HepG2 (cell line): ENCODE measurements around the gene ATXN7L3B. TPM values are rescaled to one million over a fixed set of nuclear protein-coding genes. Genes with fewer than 3 reads are reported as not detected.

Experiments used
- ATAC-seq: fragments of 200-7000 bp; cut with Tn5 transposase; 3 replicates; pipeline ENCODE4 v1.9.1; 2020; ENCODE audit warnings: mild to moderate bottlenecking, moderate library complexity
- BruUV-seq: library from RNA; stranded (reverse); fragments of 400-500 nt; replicated peaks from 2 replicates; lab custom pipeline; 2021; lab: Mats Ljungman, UMichigan
- CTCF ChIA-PET: fragments of 300-600 bp; formaldehyde crosslinking; extraction: SDS; loops from one replicate; lab custom pipeline; 2021; ENCODE audit warnings: low total read pairs, inconsistent platforms, low intra/inter-chr PET ratio; lab: Yijun Ruan, JAX
- POLR2A ChIA-PET: fragments of 350-600 bp; sonication (Branson Sonifier 250); formaldehyde crosslinking; loops from one replicate; lab custom pipeline; 2020; ENCODE audit warnings: antibody characterized with exemption, inconsistent platforms; lab: Yijun Ruan, JAX
- DNase-seq: peaks from one replicate; pipeline ENCODE4 v3.0.0-alpha.2; 2015; ENCODE audit warnings: low spot score
- FAIRE-seq: peaks from 3 replicates; lab custom pipeline; 2011; peaks lifted over from hg19 to GRCh38; lab: Jason Lieb, UNC
- H2AFZ ChIP-seq: one replicate; pipeline ENCODE4 v1.6.1; 2011; ENCODE audit warnings: low read length, inconsistent platforms
- H3K27ac ChIP-seq: fragments of 300-600 bp; 3 replicates; pipeline ENCODE4 v1.8.0; 2011; ENCODE audit warnings: mixed run types, mild to moderate bottlenecking, mixed read lengths, low read length, inconsistent platforms; ENCODE audit not compliant: insufficient read depth; ENCODE audit errors: extremely low read length
- H3K27me3 ChIP-seq, 2 experiments: fragments of 200-600 bp in 1 of 2; 2 replicates in 1 of 2; 3 replicates in 1 of 2; pipeline versions ENCODE4 v1.6.0 to v1.8.0; 2011; ENCODE audit warnings: low read length in 2 of 2, mild to moderate bottlenecking in 2 of 2, moderate library complexity in 2 of 2, inconsistent platforms in 1 of 2; ENCODE audit not compliant: insufficient read depth in 2 of 2, control insufficient read depth in 1 of 2
- H3K36me3 ChIP-seq, 2 experiments: fragments of 200-600 bp in 1 of 2; replicated peaks in 1 of 2; 2 replicates in 1 of 2; 3 replicates in 1 of 2; pipeline versions ENCODE4 v1.5.1 to v1.8.0; 2011; ENCODE audit warnings: low read length in 2 of 2, inconsistent platforms in 1 of 2; ENCODE audit not compliant: insufficient read depth in 2 of 2, control insufficient read depth in 1 of 2
- H3K4me1 ChIP-seq: 2 replicates; pipeline ENCODE4 v1.5.1; 2012; ENCODE audit warnings: low read length, inconsistent platforms; ENCODE audit not compliant: insufficient read depth
- H3K4me2 ChIP-seq: 2 replicates; pipeline ENCODE4 v1.6.0; 2011; ENCODE audit warnings: low read depth, low read length, inconsistent platforms
- H3K4me3 ChIP-seq, 3 experiments: fragments of 200-600 bp in 1 of 3; sonication (generic), shearing (Covaris generic) in 1 of 3; replicated peaks in 1 of 3; 2 replicates each; pipeline ENCODE4 v1.5.1; 2011 to 2016; ENCODE audit warnings: low read length in 3 of 3, inconsistent platforms in 2 of 3, low read depth in 2 of 3, mild to moderate bottlenecking in 2 of 3, control low read depth in 1 of 3, mixed read lengths in 1 of 3; ENCODE audit not compliant: insufficient read depth in 1 of 3
- H3K79me2 ChIP-seq: one replicate; pipeline ENCODE4 v1.6.1; 2011; ENCODE audit warnings: low read length, inconsistent platforms; ENCODE audit not compliant: insufficient read depth
- H3K9ac ChIP-seq: 2 replicates; pipeline ENCODE4 v1.6.0; 2011; ENCODE audit warnings: mild to moderate bottlenecking, low read depth, low read length, inconsistent platforms; ENCODE audit not compliant: insufficient read depth
- H3K9me3 ChIP-seq: 2 replicates; pipeline ENCODE4 v1.5.1; 2012; ENCODE audit warnings: mild to moderate bottlenecking, low read length
- H4K20me1 ChIP-seq: 2 replicates; pipeline ENCODE4 v1.6.0; 2011; ENCODE audit warnings: inconsistent platforms, mild to moderate bottlenecking, low read length, moderate library complexity; ENCODE audit not compliant: insufficient read depth
- CHD2 ChIP-seq: IDR thresholded peaks from 2 replicates; pipeline ENCODE4 v1.6.1; 2011; ENCODE audit warnings: low read depth, low read length, improper control_type of control experiment
- GABPA ChIP-seq, 2 experiments: IDR thresholded peaks; 2 replicates each; pipeline ENCODE4 v1.6.1; 2011 to 2016; ENCODE audit warnings: low read depth in 2 of 2, low read length in 1 of 2, missing biosample characterization in 1 of 2, missing genetic modification characterization in 1 of 2
- HBP1 ChIP-seq: IDR thresholded peaks from 2 replicates; pipeline ENCODE4 v1.6.1; 2016; ENCODE audit warnings: low read depth, control low read depth
- KDM3A ChIP-seq: IDR thresholded peaks from 2 replicates; pipeline ENCODE4 v1.6.1; 2018; ENCODE audit warnings: low read depth, missing compliant biosample characterization
- KDM5A ChIP-seq: fragments of 200-600 bp; sonication (generic); IDR thresholded peaks from 2 replicates; pipeline ENCODE4 v1.7.0; 2018; ENCODE audit warnings: antibody characterized with exemption, mild to moderate bottlenecking, low read length, borderline replicate concordance
- KLF12 ChIP-seq: sonication (generic); formaldehyde crosslinking; IDR thresholded peaks from 2 replicates; pipeline ENCODE4 v1.4.0; 2020; ENCODE audit warnings: missing genetic modification reagents, borderline replicate concordance
- MYC ChIP-seq: sonication (generic); formaldehyde crosslinking; IDR thresholded peaks from 2 replicates; pipeline ENCODE4 v1.9.0; 2021; ENCODE audit warnings: missing genetic modification reagents, borderline replicate concordance
- PAWR ChIP-seq: sonication (generic); formaldehyde crosslinking; IDR thresholded peaks from 2 replicates; pipeline ENCODE4 v1.4.0; 2020; ENCODE audit warnings: missing genetic modification reagents, mild to moderate bottlenecking, borderline replicate concordance
- POLR2AphosphoS5 ChIP-seq: IDR thresholded peaks from 2 replicates; pipeline ENCODE4 v1.6.1; 2012; ENCODE audit warnings: low read depth, low read length
- SNAI1 ChIP-seq: sonication (generic); formaldehyde crosslinking; IDR thresholded peaks from 2 replicates; pipeline ENCODE4 v1.5.0; 2020; ENCODE audit warnings: mild to moderate bottlenecking, missing genetic modification reagents, borderline replicate concordance
- TARDBP ChIP-seq: sonication (generic); formaldehyde crosslinking; IDR thresholded peaks from 2 replicates; pipeline ENCODE4 v1.8.0; 2022; ENCODE audit warnings: mild to moderate bottlenecking, missing genetic modification reagents
- ZBTB14 ChIP-seq: sonication (generic); formaldehyde crosslinking; IDR thresholded peaks from 2 replicates; pipeline ENCODE4 v1.4.0; 2020; ENCODE audit warnings: missing genetic modification reagents
- ZNF225 ChIP-seq: sonication (generic); formaldehyde crosslinking; IDR thresholded peaks from 2 replicates; pipeline ENCODE4 v1.4.0; 2020; ENCODE audit warnings: mild to moderate bottlenecking, missing genetic modification reagents
- ZNF430 ChIP-seq: sonication (generic); formaldehyde crosslinking; IDR thresholded peaks from 2 replicates; pipeline ENCODE4 v1.9.0; 2021; ENCODE audit warnings: mild to moderate bottlenecking, missing genetic modification reagents
- ZNF589 ChIP-seq: sonication (generic); formaldehyde crosslinking; conservative IDR thresholded peaks from 2 replicates; pipeline ENCODE4 v1.8.0; 2022; ENCODE audit warnings: mild to moderate bottlenecking, moderate library complexity, missing genetic modification reagents
- ZNF674 ChIP-seq: sonication (generic); formaldehyde crosslinking; IDR thresholded peaks from 2 replicates; pipeline ENCODE4 v1.5.0; 2020; ENCODE audit warnings: low read depth, mild to moderate bottlenecking, missing genetic modification reagents
- WGBS: methylation state at CpG from one replicate; pipeline ENCODE4 v1.1.6; 2017; ENCODE audit warnings: low lambda C conversion rate; 5-methylcytosine and 5-hydroxymethylcytosine counted together
- in situ Hi-C: cut with HindIII; loops from 2 replicates; pipeline ENCODE4 v1.10.0; 2017; ENCODE audit warnings: low pct_unique_long_range_greater_than_20kb; ENCODE audit not compliant: extremely low pct_ligation_motif_present
- intact Hi-C: fragments of 100-400 bp; cut with micrococcal nuclease; formaldehyde crosslinking; loops from one replicate; pipeline ENCODE4 v1.10.0; 2022; ENCODE audit not compliant: unreplicated experiment
- polyA plus RNA-seq, 8 experiments: library from polyadenylated mRNA; depleted of rRNA in 3 of 8; stranded (reverse) in 7 of 8; unstranded in 1 of 8; fragments of >200 nt; fragmentation: Illumina TruSeq in 4 of 8; extraction: Trizol in 4 of 8; gene quantifications; 2 replicates each; pipeline versions ENCODE4 v1.2.1 to v1.2.3, GENCODE V29; 2011 to 2016; ENCODE audit warnings: low read depth in 4 of 8, missing spikeins in 1 of 8, mixed read lengths in 1 of 8; ENCODE audit not compliant: insufficient read depth in 1 of 8
- total RNA-seq, 5 experiments: library from RNA; depleted of rRNA; stranded (reverse); fragments of >200 nt; fragmentation: Illumina TruSeq; extraction: Trizol; gene quantifications; 2 replicates each; pipeline ENCODE4 v1.2.3, GENCODE V29; 2016; ENCODE audit warnings: low read depth in 1 of 5
- TF ChIP-seq, protein P1 (sequence below): sonication (generic); formaldehyde crosslinking; IDR thresholded peaks from 2 replicates; pipeline ENCODE4 v1.5.0; 2020; ENCODE audit warnings: missing genetic modification reagents, mild to moderate bottlenecking, borderline replicate concordance

The ATXN7L3B gene
- total and polyA plus RNA-seq, 2 of the 13 experiments (the other 11 are each of a cell fraction or from before 2014, with no cell fraction given): 20.1 to 23.8 TPM

- ChIA-PET POLR2A (no interaction called here), CTCF (no interaction called here)
- Histone ChIP-seq H3K4me2 (no peak overlapping the region), H3K4me3 (no peak overlapping the region), H2AFZ (no peak overlapping the region), H3K9ac (no peak overlapping the region), H3K4me1 (no peaks in the 10 kb centered on the region), H4K20me1 (no peaks in the 10 kb centered on the region), H3K9me3 (no peaks in the 10 kb centered on the region), H3K27ac (no peak overlapping the region), H3K36me3 (no peaks in the 10 kb centered on the region), H3K27me3 (no peaks in the 10 kb centered on the region; a peak in 1 of 5 replicates), H3K79me2 (no peaks in the 10 kb centered on the region)
- FAIRE-seq (no peak), DNase-seq (no peak), ATAC-seq (no peak)
- in situ Hi-C loops (no loop called here), intact Hi-C loops (no loop called here)
- TF ChIP-seq KDM5A (no peak), HBP1 (CRISPR knock-in tag) (no peak), SNAI1 (CRISPR knock-in tag) (no peak), ZNF674 (CRISPR knock-in tag) (no peak), KDM3A (no peak)
- WGBS: 0% methylated on average over 1 of the region's 1 CpG
- no TSS peak for BruUV-seq
These were observed 46.3 kb upstream of the ATXN7L3B start for GRCh38 chr12:74491374-74491773.

GRCh38 chr12:74499192-74499591 lies 38.4 kb upstream of the ATXN7L3B start:
- DNase-seq (no peak), FAIRE-seq (no peak), ATAC-seq (no peak)
- 62% methylated on average over 1 of the region's 1 CpG for WGBS
- Histone ChIP-seq H2AFZ (no peak overlapping the region), H3K27ac (no peak overlapping the region), H4K20me1 (no peaks in the 10 kb centered on the region), H3K4me2 (no peak overlapping the region), H3K27me3 (no peaks in the 10 kb centered on the region; a peak in 1 of 5 replicates), H3K9me3 (no peaks in the 10 kb centered on the region), H3K36me3 (no peaks in the 10 kb centered on the region), H3K79me2 (no peaks in the 10 kb centered on the region), H3K9ac (no peak overlapping the region), H3K4me1 (no peaks in the 10 kb centered on the region), H3K4me3 (no peak overlapping the region)
- POLR2A ChIA-PET: no interaction called here
- in situ Hi-C loops (no loop called here), intact Hi-C loops (no loop called here)
- CTCF ChIA-PET: no interaction called here
- BruUV-seq: no TSS peak
- TF ChIP-seq CHD2: no peak
- TF ChIP-seq, protein P1, sequence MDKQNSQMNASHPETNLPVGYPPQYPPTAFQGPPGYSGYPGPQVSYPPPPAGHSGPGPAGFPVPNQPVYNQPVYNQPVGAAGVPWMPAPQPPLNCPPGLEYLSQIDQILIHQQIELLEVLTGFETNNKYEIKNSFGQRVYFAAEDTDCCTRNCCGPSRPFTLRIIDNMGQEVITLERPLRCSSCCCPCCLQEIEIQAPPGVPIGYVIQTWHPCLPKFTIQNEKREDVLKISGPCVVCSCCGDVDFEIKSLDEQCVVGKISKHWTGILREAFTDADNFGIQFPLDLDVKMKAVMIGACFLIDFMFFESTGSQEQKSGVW (CRISPR knock-in tag): no peak
- no peak for TF ChIP-seq ZNF589
- no peak for TF ChIP-seq GABPA (IDR thresholded peaks at IDR 0.05; ENCODE audit: low read depth, low read length)
- no peak for TF ChIP-seq GABPA (CRISPR knock-in tag; IDR thresholded peaks at IDR 0.05; ENCODE audit: low read depth)
- no peak for TF ChIP-seq ZBTB14 (CRISPR knock-in tag)
- TF ChIP-seq ZNF225: no peak
- no peak for TF ChIP-seq PAWR (CRISPR knock-in tag)
- no peak for TF ChIP-seq ZNF430 (CRISPR knock-in tag)
- TF ChIP-seq TARDBP: no peak
- no peak for TF ChIP-seq KLF12
- no peak for TF ChIP-seq MYC (CRISPR knock-in tag)
- no peak for TF ChIP-seq POLR2AphosphoS5
